Lower leg skin (tissue), 4 donors: Measurements from ENCODE around the gene CCPG1. TPM values are rescaled to one million over a fixed set of nuclear protein-coding genes. Genes with fewer than 3 reads are reported as not detected.
"Not testable (repeated sequence)": the region's sequence is repeated elsewhere in the genome, so short reads cannot be mapped to it uniquely, and the experiment has no call there.

Experiments
- DNase-seq, 2 donors: peaks; one replicate each; pipeline ENCODE4 v3.0.0-alpha.2; 2019; ENCODE audit warnings: low spot score in 2 of 2
- H3K4me3 ChIP-seq: fragments of 200-600 bp; sonication (generic); 2 replicates; pipeline ENCODE4 v1.5.1; 2017; ENCODE audit warnings: mild to moderate bottlenecking, low read depth; ENCODE audit not compliant: poor library complexity, severe bottlenecking
- CTCF ChIP-seq, 3 donors: fragments of 450-650 bp; IDR thresholded peaks; one replicate each; pipeline ENCODE4 v1.5.1; 2016; ENCODE audit warnings: antibody characterized with exemption in 3 of 3, mild to moderate bottlenecking in 3 of 3, moderate library complexity in 2 of 3
- POLR2A ChIP-seq, 2 donors: fragments of 450-650 bp; IDR thresholded peaks; one replicate each; pipeline ENCODE4 v1.6.1; 2016 to 2017; ENCODE audit warnings: antibody characterized with exemption in 2 of 2, mild to moderate bottlenecking in 1 of 2, moderate library complexity in 1 of 2
- WGBS, 2 donors: methylation state at CpG; one replicate each; pipeline ENCODE4 v1.1.5; 2018; 5-methylcytosine and 5-hydroxymethylcytosine counted together
- intact Hi-C: fragments of 100-400 bp; cut with DNase I; formaldehyde crosslinking; loops from one replicate; pipeline ENCODE4 v1.15.0; 2023; ENCODE audit warnings: low total_unique reads
- total RNA-seq, 4 donors: library from RNA; depleted of rRNA; stranded (reverse); fragments of >200 nt; gene quantifications; one replicate each; pipeline ENCODE4 v1.1.0, GENCODE V29; 2016

Gene CCPG1, protein sequence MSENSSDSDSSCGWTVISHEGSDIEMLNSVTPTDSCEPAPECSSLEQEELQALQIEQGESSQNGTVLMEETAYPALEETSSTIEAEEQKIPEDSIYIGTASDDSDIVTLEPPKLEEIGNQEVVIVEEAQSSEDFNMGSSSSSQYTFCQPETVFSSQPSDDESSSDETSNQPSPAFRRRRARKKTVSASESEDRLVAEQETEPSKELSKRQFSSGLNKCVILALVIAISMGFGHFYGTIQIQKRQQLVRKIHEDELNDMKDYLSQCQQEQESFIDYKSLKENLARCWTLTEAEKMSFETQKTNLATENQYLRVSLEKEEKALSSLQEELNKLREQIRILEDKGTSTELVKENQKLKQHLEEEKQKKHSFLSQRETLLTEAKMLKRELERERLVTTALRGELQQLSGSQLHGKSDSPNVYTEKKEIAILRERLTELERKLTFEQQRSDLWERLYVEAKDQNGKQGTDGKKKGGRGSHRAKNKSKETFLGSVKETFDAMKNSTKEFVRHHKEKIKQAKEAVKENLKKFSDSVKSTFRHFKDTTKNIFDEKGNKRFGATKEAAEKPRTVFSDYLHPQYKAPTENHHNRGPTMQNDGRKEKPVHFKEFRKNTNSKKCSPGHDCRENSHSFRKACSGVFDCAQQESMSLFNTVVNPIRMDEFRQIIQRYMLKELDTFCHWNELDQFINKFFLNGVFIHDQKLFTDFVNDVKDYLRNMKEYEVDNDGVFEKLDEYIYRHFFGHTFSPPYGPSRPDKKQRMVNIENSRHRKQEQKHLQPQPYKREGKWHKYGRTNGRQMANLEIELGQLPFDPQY
- total RNA-seq = 10 to 100 TPM; 20.1 to 36.1 (median 25.4) TPM

- no peak for TF ChIP-seq POLR2A (IDR thresholded peaks at IDR 0.05)
- peak in 1 of 3 donors; percentile 89 for TF ChIP-seq CTCF (IDR thresholded peaks at IDR 0.05)
- intact Hi-C loops = no loop called here
These were observed at the start of gene CCPG1, which contains the start of gene PIERCE2 for GRCh38 chr15:55408012-55408928. Gene CCPG1, minus strand, starts transcription at chr15:55408359. Its CDS starts 18,935 bp downstream, at chr15:55389424. Gene PIERCE2, plus strand, starts transcription at chr15:55408495. Its CDS starts 274 bp downstream, at chr15:55408769.

DNA sequence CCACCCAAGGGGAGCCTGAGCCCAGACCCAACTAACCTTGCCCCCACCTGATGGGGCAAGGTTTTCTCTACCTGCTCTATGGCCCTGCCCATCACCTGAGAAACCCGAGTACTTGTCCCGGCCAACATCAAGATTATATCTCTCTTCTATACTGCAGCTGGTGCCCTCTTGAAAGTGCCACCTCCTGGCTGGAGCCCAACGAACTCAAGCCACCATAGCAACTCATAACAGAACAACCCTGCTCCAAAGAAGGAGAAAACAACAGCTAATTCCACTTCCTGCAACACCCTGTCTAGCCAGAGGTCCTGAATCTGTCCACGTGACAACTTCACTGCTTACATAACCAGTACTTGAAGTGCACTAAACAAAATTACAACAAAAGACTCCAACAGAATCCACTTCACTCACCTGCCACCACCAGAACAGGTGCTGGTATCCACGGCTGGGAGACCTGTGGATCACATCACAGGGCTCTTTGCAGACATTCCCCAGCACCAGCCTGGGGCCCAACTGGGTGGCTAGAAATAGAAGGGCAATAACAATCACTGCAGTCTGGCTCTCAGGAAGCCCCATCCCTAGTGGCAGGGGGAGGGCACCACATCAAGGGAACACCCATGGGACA, 49.4 kb upstream of the CCPG1 start:
- H3K4me3 ChIP-seq = no peak overlapping the region
- intact Hi-C loops = loop anchor here (5.0 kb wide), 1 partner anchor 1320 kb away; no protein-coding TSS in a partner anchor
- DNase-seq = no peak
- WGBS, 2 donors = 82 to 94% methylated on average over 5 of the region's 5 CpGs
- no peak for TF ChIP-seq POLR2A (IDR thresholded peaks at IDR 0.05)
- no peak for TF ChIP-seq CTCF (IDR thresholded peaks at IDR 0.05)

More at GRCh38 chr15:55408012-55408928, at the start of gene CCPG1, which contains the start of gene PIERCE2:
- H3K4me3 ChIP-seq = peak within 1 kb of the TSS; percentile 84
- DNase-seq = peak; percentile 82 to 97
- WGBS, 2 donors = 0 to 2% methylated on average over 41 to 49 of the region's 70 CpGs

DNA sequence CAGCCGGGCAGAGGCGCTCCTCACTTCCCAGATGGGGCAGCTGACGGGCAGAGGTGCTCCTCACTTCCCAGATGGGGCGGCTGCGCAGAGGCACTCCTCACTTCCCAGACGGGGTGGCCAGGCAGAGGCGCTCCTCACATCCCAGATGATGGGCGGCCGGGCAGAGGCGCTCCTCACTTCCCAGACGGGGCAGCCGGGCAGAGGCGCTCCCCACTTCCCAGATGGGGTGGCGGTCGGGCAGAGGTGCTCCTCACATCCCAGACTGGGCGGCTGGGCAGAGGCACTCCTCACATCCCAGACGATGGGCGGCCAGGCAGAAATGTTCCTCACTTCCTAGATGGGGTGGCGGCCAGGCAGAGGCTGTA, 38.9 kb upstream of the CCPG1 start:
- intact Hi-C loops, H3K4me3 ChIP-seq, DNase-seq: not testable (repeated sequence)
- 87 to 97% methylated on average over 3 to 5 of the region's 19 CpGs for WGBS, 2 donors

- intact Hi-C loops, DNase-seq, H3K4me3 ChIP-seq: not testable (repeated sequence)
- 92 to 95% methylated on average over 25 to 33 of the region's 41 CpGs for WGBS, 2 donors
These were observed 38.3 kb upstream of the CCPG1 start for GRCh38 chr15:55446379-55447029.

DNA sequence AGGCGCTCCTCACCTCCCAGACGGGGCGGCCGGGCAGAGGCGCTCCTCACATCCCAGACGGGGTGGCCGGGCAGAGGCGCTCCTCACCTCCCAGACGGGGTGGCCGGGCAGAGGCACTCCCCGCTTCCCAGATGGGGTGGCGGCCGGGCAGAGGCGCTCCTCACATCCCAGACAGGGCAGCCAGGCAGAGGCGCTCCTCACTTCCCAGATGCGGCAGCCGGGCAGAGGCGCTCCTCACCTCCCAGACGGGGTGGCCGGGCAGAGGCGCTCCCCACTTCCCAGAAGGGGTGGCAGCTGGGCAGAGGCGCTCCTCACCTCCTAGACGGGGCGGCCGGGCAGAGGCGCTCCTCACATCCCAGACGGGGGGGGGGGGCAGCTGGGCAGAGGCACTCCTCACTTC, 37.8 kb upstream of the CCPG1 start:
- intact Hi-C loops, DNase-seq, H3K4me3 ChIP-seq: not testable (repeated sequence)
- WGBS, 2 donors = 83 to 85% methylated on average over 4 to 22 of the region's 27 CpGs

GRCh38 chr15:55443141-55443540, 35.0 kb upstream of the CCPG1 start:
- DNase-seq, intact Hi-C loops: not testable (repeated sequence)

More at GRCh38 chr15:55443141-55443540, 35.0 kb upstream of the CCPG1 start:
- WGBS, 2 donors = 96 to 98% methylated on average over 15 of the region's 15 CpGs
- not testable (repeated sequence) for H3K4me3 ChIP-seq
